HepG2 (cell line): ENCODE results near the gene FNBP1L. TPM values are rescaled to one million over a fixed set of nuclear protein-coding genes. Genes with fewer than 3 reads are reported as not detected.
A peak's percentile ranks its signal among the peaks of the same experiment; 100 is the strongest.

Source experiments
- ARID3A ChIP-seq: IDR thresholded peaks from 2 replicates; pipeline ENCODE4 v1.6.1; 2012; ENCODE audit warnings: low read depth, low read length, improper control_type of control experiment
- ATF7-NPFF ChIP-seq: sonication (generic); formaldehyde crosslinking; IDR thresholded peaks from 2 replicates; pipeline ENCODE4 v1.8.1; 2023; ENCODE audit warnings: mild to moderate bottlenecking, low read depth, missing genetic modification reagents, moderate library complexity
- CBX5 ChIP-seq: sonication (generic); formaldehyde crosslinking; IDR thresholded peaks from 2 replicates; pipeline ENCODE4 v1.4.0; 2020; ENCODE audit warnings: missing genetic modification reagents, borderline replicate concordance
- CTCF ChIP-seq: sonication (generic); formaldehyde crosslinking; IDR thresholded peaks from 2 replicates; pipeline ENCODE4 v1.5.0; 2020; ENCODE audit warnings: mild to moderate bottlenecking, missing genetic modification reagents, moderate library complexity
- DMTF1 ChIP-seq: sonication (generic); formaldehyde crosslinking; IDR thresholded peaks from 2 replicates; pipeline ENCODE4 v1.4.0; 2020; ENCODE audit warnings: mild to moderate bottlenecking, missing genetic modification reagents
- KLF11 ChIP-seq: IDR thresholded peaks from 2 replicates; pipeline ENCODE4 v1.6.1; 2016; ENCODE audit warnings: missing compliant biosample characterization
- MIXL1 ChIP-seq: IDR thresholded peaks from 2 replicates; pipeline ENCODE4 v1.6.1; 2016
- MXD1 ChIP-seq: sonication (generic); formaldehyde crosslinking; IDR thresholded peaks from 2 replicates; pipeline ENCODE4 v1.4.0; 2020; ENCODE audit warnings: mild to moderate bottlenecking, missing genetic modification reagents
- PTBP1 ChIP-seq: fragments of 200-400 bp; formaldehyde crosslinking; IDR thresholded peaks from 2 replicates; pipeline ENCODE4 v1.6.1; 2018; ENCODE audit warnings: low read length, low read depth; ENCODE audit not compliant: poor library complexity, severe bottlenecking
- RBFOX2 ChIP-seq: fragments of 200-400 bp; formaldehyde crosslinking; IDR thresholded peaks from 2 replicates; pipeline ENCODE4 v1.6.1; 2017; ENCODE audit warnings: low read depth, mild to moderate bottlenecking, low read length
- SIN3B ChIP-seq: fragments of 150-350 bp; IDR thresholded peaks from 2 replicates; pipeline ENCODE4 v1.6.1; 2014; ENCODE audit warnings: low read length
- SMC3 ChIP-seq: IDR thresholded peaks from 2 replicates; pipeline ENCODE4 v1.6.1; 2011; ENCODE audit warnings: low read length, improper control_type of control experiment
- STAG1 ChIP-seq: sonication (generic); formaldehyde crosslinking; IDR thresholded peaks from 2 replicates; pipeline ENCODE4 v1.4.0; 2020; ENCODE audit warnings: missing genetic modification reagents
- TEAD3 ChIP-seq: optimal IDR thresholded peaks from 2 replicates; pipeline ENCODE3; 2016; ENCODE audit warnings: borderline replicate concordance
- ZBTB34 ChIP-seq: sonication (generic); formaldehyde crosslinking; IDR thresholded peaks from 2 replicates; pipeline ENCODE4 v1.8.0; 2022; ENCODE audit warnings: mild to moderate bottlenecking, missing genetic modification reagents
- ZFP91 ChIP-seq: sonication (generic); formaldehyde crosslinking; IDR thresholded peaks from 2 replicates; pipeline ENCODE4 v1.9.0; 2022; ENCODE audit warnings: missing genetic modification reagents, mild to moderate bottlenecking, borderline replicate concordance
- ZNF235 ChIP-seq: sonication (generic); formaldehyde crosslinking; IDR thresholded peaks from 2 replicates; pipeline ENCODE4 v1.8.1; 2023; ENCODE audit warnings: mild to moderate bottlenecking, missing genetic modification reagents, borderline replicate concordance
- ZNF264 ChIP-seq: sonication (generic); formaldehyde crosslinking; IDR thresholded peaks from 2 replicates; pipeline ENCODE4 v1.4.0; 2020; ENCODE audit warnings: missing genetic modification reagents
- ZNF296 ChIP-seq: sonication (generic); formaldehyde crosslinking; conservative IDR thresholded peaks from 2 replicates; pipeline ENCODE4 v1.5.0; 2020; ENCODE audit warnings: mild to moderate bottlenecking, missing genetic modification reagents
- ZNF562 ChIP-seq: sonication (generic); formaldehyde crosslinking; IDR thresholded peaks from 2 replicates; pipeline ENCODE4 v1.8.0; 2022; ENCODE audit warnings: missing genetic modification reagents, borderline replicate concordance
- ZNF619 ChIP-seq: sonication (generic); formaldehyde crosslinking; IDR thresholded peaks from 2 replicates; pipeline ENCODE4 v1.4.0; 2020; ENCODE audit warnings: mild to moderate bottlenecking, missing genetic modification reagents
- polyA plus RNA-seq, 8 experiments: library from polyadenylated mRNA; depleted of rRNA in 3 of 8; stranded (reverse) in 7 of 8; unstranded in 1 of 8; fragments of >200 nt; fragmentation: Illumina TruSeq in 4 of 8; extraction: Trizol in 4 of 8; gene quantifications; 2 replicates each; pipeline versions ENCODE4 v1.2.1 to v1.2.3, GENCODE V29; 2011 to 2016; ENCODE audit warnings: low read depth in 4 of 8, missing spikeins in 1 of 8, mixed read lengths in 1 of 8; ENCODE audit not compliant: insufficient read depth in 1 of 8
- total RNA-seq, 5 experiments: library from RNA; depleted of rRNA; stranded (reverse); fragments of >200 nt; fragmentation: Illumina TruSeq; extraction: Trizol; gene quantifications; 2 replicates each; pipeline ENCODE4 v1.2.3, GENCODE V29; 2016; ENCODE audit warnings: low read depth in 1 of 5

The FNBP1L gene
- total and polyA plus RNA-seq, 2 of the 13 experiments (the other 11 are each of a cell fraction or from before 2014, with no cell fraction given): 24.1 to 27.1 TPM

- TF ChIP-seq ZFP91 (CRISPR knock-in tag) (no peak), ATF7-NPFF (no peak), STAG1 (CRISPR knock-in tag) (peak; percentile 80), ZNF296 (no peak), SIN3B (no peak), ZBTB34 (CRISPR knock-in tag) (no peak), ARID3A (0 out of 2 replicates have a peak, but pooled peaks have one; percentile 32), PTBP1 (no peak), TEAD3 (CRISPR knock-in tag) (peak; percentile 92), CBX5 (no peak), CTCF (CRISPR knock-in tag) (peak; percentile 70), ZNF562 (CRISPR knock-in tag) (no peak), RBFOX2 (no peak), MIXL1 (CRISPR knock-in tag) (0 out of 2 replicates have a peak, but pooled peaks have one; percentile 25), MXD1 (CRISPR knock-in tag) (no peak), KLF11 (CRISPR knock-in tag) (no peak), SMC3 (peak; percentile 58), ZNF264 (no peak), ZNF235 (CRISPR knock-in tag) (no peak), ZNF619 (no peak), DMTF1 (no peak)
These were observed 9.8 kb upstream of the FNBP1L start (continued) for GRCh38 chr1:93437976-93438605.
